DND-41 (cell line): ENCODE measurements around the gene RPH3AL.

Experiments used
- CTCF ChIP-seq: IDR thresholded peaks from 2 replicates; pipeline ENCODE4 v1.5.1; 2012; ENCODE audit warnings: borderline replicate concordance, low read length, moderate library complexity, mild to moderate bottlenecking; ENCODE audit not compliant: poor library complexity, severe bottlenecking; ENCODE audit errors: extremely low read depth
- EZH2 ChIP-seq: IDR thresholded peaks from 3 replicates; pipeline ENCODE4 v1.6.1; 2012; ENCODE audit warnings: borderline replicate concordance, low read depth, mild to moderate bottlenecking, moderate library complexity, low read length, inconsistent platforms; ENCODE audit not compliant: severe bottlenecking

- no peak for TF ChIP-seq CTCF
- no peak for TF ChIP-seq EZH2
These were observed 44.7 kb downstream of the RPH3AL start for GRCh38 chr17:307741-308507.
